NCI-H69 (cell line): ENCODE results near the gene SBF2.
"Not testable (repeated sequence)": the region's sequence is repeated elsewhere in the genome, so short reads cannot be mapped to it uniquely, and the experiment has no call there.

Source experiments
- DNase-seq: peaks from one replicate; lab custom pipeline; 2025; lab: John Stamatoyannopoulos, UW

The SBF2 gene

DNA sequence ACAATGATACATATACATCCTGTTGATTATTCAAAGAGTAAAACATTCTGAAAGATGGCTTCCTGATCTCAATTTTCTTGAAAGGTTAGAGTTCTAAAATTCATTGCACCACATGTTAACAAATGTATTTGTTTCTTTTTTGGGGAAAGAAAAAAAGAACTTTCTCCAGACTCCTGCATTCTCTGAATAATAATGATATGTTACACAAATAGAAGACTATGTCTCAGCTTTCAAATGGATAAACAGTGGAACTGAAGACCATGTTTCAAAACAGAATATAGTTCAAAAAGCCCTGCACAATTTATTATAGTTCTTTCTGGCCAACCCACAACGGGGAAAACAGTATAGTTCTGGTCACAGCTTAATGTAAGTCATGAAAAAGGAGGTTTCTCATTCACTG lies 277.0 kb downstream of the SBF2 start:
- DNase-seq, result no peak

DNA sequence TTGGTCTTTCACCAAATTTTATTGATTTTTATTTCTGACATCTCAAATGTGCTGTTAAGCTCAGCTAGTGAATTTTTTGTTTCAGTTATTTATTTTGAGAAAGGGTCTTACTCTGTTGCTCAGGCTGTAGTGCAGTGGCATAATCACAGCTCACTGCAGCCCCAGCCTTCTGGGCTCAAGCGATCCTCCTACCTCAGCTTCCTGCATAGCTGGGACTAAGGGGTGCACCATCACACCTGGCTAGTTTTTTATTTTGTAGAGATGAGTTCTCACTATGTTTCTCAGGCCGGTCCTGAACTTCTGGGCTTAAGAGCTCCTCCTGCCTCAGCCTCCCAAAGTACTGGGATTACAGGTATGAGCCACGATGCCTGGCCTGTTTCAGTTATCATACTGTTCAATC lies 282.0 kb downstream of the SBF2 start:
- DNase-seq, result no peak

DNA sequence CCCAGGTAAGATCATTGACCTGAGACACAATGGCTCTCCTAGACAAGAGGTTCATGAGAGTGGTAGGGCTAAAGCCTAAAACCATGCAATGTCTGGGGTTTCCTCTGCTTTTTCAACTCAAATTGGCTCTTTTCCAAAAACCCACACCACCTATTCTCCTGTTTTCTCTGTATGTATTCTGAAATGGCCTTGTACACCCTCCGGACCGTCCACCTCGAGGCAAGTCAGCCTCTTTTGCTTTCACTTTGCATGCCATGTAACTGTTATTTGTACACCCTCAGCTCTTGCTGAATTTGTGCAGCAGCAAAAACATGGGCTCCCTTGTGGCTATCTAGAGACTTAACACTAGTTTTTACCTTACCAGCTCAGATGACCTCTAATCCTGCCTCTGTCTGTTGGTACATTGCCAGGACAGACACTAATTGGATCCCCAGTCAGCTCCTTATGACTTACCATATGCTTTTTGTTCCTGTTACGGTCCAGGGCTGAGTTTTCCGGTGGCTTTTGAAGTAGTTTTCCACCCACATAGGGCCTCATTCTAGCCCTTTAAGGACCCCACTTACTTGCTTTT lies 288.0 kb downstream of the SBF2 start:
- DNase-seq, result peak; percentile 67

DNA sequence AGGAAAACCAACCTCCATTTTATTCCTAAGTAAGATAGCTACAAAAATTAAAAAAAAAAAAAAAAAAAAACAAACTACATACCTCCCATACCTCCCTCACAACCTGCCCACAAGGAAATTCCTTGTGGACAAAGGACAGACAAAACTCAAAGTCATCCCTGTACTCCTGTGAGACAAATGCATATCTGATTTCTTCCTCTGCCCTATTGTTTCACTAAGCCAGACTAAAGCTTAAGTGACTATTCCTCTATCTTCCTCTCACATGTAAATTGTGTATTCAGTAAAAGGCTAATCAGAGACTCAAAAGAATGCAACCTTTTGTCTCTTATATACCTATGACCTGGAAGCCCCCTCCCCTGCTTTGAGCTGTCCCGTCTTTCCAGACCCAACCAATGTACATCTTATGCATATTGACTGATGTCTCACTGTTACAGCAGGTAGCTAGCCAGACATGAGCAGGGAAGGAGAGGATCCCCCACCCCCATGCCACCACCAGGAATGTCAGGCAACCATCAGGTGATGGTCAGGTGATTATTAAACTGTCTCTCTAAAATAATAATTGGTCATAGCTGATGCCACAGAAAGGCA lies 289.4 kb downstream of the SBF2 start:
- DNase-seq, result no peak

DNA sequence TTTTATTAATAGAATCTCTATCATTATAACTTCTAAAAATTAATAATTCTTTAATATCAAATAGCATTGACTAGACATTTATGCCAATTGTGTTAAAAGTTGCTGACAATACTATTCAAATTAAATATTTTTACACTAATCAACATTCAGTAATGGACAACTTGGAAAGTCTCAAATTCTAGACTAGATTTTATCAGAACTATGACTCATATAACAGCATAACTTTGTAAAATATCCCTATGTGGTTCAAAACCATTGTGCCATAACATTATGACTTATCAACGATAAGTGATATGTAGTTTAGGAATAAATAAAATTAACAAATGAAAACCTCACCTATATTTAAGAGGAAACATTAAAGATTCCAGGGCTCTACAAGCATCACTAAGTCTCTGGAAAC lies 291.8 kb downstream of the SBF2 start:
- no peak for DNase-seq

DNA sequence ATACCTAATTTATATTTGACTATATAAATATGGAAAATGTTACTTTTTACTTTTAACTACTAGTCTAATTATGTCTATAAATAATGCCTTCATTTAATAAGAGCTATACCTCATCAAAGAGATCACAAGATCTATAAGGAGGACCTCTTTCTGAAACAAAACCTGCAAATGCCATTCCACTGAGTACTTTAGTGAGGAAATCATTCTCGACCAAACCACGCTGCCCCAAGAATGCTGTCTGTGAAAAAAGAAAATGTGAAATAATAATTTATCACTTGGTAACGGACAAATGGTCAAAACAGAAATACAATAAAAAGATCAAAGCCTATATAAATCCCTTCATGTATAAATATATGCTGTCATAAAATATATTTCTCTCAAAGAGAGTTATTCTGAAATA lies 301.7 kb downstream of the SBF2 start:
- DNase-seq, result no peak

DNA sequence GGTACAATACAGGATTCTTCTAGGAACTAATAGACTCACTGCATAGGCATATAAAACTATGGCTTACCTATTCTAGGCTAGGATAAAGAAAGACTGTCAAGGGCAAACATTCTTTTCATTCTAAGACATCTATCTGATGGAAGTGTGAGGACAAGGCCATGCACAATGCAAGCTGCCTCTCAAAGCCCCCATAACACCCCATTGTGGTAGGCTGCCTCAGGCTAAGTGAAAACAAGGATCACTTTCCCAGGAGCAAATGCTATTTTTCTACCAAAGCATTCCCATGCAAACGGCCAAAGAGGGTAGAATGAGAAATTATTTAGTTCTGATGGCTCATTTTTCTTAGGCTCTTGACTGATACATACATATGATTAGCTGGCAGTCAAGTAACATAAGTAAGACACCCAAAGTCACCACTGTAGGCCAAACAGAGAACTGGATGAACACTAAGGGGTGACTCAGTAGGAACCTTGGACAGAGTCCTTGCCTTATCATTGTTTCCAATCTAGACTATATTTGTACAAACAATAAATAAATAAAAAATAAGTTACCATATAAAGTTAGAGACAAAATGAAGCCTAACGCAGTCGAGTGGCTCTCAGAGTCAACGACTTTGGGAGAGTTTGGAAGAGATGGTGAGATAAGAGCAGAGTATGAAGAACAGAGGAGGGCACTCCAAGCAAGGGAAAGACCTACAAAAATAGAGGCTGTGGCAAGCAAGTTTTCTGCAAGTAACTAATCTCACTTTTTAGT lies 303.6 kb downstream of the SBF2 start:
- DNase-seq, result no peak

DNA sequence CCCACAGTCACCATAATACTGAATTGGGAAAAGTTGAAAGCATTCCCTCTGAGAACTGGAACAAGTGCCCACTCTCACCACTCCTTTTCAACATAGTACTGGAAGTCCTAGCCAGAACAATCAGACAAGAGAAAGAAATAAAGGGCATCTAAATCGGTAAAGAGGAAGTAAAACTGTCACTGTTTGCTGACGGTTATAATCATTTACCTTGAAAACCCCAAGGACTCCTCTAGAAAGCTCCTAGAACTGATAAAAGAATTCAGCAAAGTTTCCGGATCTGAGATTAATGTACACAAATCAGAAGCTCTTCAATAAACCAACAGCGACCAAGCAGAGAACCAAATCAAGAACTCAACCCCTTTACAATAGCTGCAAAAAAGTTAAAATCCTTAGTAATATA lies 306.7 kb downstream of the SBF2 start:
- not testable (repeated sequence) for DNase-seq

DNA sequence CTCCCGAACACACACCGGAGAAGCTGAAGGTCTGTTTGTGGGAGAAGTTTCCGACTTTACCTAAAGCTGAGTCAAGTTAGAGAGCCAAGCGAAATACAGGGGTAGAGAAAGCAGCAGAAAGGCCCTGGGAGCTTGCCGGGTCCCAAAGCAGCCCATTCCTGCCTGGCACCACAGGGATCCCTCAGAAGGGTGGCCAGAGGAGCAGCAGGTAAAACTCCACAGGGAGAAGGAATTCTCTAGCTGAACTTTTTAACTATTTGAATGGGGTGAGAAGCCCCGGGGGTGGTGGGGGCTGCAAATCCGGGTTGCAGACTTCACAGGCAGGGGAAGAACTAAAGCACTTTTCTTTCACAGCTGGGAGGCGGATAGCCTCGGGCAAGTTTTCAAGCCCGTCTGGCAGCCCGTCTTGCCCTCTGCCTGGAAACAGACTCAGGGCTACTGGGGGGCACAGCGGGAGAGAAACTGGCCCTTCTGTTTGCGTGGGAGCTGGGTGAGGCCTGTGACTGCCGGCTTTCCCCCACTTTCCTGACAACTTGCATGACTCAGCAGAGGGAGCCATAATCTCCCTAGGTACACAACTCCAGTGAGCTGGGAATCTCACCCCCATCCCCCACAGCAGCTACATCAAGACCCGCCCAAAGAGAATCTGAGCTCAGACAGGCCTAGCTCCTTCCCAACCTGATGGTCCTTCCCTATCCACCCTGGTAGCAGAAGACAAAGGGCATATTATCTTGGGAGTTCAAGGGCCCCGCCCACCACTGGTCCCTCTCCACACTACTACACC lies 311.0 kb downstream of the SBF2 start:
- peak; percentile 61 for DNase-seq

DNA sequence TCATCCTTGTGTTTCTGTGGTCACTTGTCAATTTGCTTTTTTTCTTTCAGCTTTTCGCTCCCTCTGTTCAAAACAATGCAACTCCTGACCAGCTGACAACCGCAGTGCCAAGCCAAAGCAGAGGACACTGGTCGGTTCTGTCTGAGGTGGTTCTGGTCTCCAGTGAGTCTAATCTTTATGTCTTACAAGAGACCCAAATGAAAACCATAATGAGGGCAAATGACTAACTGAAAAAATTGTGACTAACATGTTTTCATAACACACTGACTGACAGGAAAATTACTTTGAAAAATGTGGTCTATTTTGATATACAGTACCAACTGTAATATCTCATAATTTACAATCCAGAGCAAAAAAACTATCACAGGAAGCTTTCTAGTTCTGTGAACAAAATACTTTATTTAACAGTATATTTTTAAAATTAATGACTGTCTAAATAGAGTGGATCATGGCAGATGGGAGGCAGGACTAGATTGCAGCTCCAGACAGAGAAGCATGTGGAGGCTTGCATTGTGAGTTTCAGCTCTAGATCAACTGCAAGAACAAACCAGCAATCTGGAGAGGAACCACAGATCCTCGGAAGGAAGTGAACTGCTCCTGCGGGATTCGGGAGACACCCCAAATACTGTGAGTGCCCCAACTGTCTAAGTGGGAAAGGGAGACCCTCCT lies 311.8 kb downstream of the SBF2 start:
- DNase-seq, result no peak

DNA sequence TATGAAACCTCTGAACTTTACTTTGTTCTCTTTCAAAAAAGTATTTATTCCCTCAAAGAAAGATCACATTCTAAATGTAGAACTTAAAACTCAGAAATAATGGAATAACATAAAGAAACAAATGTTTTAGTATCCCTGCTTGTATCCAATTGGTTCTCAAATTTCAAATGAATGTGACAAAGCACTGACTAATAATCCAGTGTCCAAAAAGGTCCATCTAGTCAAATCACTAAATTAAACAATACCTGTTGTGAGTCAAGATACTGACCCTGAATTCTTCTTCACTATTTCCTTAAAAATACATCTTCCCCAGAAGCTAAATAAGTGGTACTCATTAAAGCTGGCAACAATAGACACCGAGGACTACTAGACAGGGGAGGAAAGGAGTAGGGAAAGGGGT lies 313.1 kb downstream of the SBF2 start:
- DNase-seq, result no peak

DNA sequence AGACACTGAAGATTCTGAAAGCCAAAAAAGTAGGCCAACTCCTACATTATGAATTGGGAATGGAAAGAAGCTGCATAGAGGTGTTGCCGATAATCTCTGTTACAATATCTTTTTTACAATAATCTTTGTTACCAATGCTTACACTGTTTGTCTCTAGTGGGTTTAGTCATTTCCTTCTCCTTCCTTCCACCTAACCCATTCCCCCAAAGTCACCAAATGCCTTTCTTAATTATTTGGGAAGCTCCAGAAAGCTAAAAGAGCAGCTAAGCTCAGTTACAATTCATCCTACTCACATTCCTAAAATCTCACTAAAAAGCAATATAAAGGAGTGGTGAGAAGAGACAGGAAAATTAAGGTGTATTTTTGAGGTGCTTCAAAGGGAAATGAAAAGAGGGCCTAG lies 316.5 kb downstream of the SBF2 start:
- DNase-seq, result no peak

DNA sequence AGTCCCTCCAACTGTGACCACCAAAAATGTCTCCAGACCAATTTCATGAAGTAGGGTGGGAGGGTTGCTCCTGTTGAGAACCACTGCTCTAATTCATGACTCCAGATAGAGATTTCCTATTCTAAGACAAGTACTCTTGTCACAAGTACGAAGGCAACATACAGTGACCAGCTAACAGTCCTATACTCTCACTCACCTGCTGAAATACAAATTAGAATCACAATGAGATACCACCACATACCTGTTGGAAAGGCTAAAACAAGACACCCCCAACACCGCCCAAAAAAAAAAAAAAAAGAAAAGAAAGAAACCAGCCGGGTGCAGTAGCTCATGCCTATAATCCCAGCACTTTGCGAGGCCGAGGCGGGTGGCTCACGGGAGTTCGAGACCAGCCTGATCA lies 319.6 kb downstream of the SBF2 start:
- DNase-seq, result no peak

DNA sequence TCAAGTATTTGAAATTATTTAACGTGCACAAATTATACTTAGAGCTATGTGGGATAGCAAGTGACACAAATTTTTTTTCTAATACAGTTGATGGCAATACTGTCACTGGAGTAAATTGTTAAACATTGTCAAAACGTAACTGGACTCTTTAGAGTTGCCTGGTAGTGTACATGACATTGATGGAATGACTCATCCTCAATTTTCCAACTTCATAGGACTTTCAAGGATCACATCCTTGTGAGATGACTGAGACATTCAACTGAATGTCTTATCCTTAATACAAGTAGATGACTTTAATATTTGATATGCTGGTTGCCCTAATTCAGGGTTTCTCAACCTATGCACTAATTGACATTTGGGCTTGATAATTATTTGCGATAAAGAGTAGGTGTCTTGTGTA lies 320.1 kb downstream of the SBF2 start:
- no peak for DNase-seq

DNA sequence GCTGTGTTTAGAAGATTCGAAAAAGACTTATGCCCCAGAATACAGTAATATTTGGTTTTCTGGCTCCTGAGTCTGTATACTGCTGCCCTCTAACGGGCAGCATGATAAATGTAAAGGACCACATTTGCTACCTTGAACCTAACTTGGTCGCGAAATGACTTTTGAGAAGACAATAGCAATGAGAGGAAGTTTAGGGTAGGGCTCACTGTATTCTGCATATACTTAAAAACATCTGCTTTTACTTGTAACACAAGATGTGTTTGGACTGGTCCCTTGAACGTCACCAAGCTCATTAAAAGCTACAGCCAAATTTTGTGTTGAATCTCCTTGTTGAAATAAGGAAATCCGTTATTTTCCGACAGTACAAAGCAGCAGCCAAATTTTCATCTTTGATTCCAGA lies 321.0 kb downstream of the SBF2 start:
- peak; percentile 74 for DNase-seq

DNA sequence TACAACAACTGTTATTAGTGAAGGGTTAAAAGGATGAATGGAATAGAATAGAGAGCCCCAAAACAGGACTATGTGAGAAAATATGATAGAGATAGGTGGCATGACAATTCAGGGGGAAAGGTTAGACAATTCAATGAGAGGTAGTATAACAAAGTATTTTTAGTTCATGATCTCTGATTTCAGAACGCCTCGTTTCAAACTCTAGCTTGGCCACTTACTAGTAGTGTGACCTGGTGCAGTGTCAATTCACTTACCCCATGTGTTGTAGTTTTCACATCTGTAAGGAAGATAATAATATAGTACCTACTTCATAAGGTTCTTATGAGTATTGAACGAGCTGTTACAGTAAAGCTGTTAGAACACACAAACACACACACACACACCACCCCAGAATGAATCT lies 322.1 kb downstream of the SBF2 start:
- no peak for DNase-seq

DNA sequence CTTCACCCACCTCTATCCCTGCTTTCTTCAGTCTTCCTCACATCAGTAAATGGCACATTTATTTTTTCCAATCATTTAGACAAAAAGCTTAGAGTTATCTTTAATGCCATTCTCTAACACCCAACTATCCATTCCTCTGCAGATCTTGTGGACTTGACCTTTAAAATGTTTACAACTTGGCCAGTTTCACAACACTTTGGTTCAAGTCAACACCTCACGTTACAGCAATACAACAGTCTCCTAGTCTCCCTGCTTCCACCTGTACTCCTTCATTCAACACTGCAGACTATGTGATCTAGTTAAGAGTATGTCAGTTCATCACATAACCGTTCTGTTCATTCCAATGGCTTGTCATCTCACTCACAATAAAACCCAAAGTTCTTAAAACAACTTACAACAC lies 325.0 kb downstream of the SBF2 start:
- no peak for DNase-seq

DNA sequence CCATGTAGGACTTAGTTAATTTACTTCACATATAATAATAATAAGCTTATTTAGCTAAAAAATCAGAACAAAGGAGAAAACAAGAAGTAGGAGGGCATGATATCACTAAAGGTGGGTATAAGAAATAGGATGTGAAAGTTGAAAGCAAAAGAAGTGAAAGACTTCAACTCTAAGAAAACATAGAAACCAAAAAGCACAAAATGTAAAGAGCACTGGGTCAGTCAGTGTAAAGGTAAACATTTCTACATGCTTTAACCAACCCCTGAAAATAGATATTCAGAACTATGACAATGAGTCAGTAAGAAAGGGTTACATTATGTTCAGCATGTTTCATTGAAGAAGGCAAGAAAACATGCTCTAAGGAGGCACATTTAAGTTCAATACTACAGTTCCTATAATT lies 331.3 kb downstream of the SBF2 start:
- DNase-seq, result no peak

DNA sequence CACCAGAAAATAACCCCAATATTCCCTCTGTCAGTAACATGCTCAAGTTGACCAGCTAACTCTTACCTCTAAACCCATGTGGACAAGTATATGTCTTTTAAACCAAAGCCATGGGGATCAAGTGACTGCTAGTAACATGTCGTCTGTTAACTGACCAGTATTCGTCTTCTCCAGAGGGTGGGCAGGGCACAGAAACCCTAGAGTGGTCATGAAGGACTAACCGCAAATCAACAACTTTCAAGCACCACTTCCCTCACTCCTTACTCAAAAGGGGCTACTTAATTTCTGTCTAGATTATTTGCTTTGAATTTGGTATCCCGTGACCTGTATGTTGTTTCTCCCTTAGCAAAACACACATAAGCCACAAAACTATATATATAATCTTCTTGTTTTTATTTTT lies 336.9 kb downstream of the SBF2 start:
- DNase-seq, result no peak

DNA sequence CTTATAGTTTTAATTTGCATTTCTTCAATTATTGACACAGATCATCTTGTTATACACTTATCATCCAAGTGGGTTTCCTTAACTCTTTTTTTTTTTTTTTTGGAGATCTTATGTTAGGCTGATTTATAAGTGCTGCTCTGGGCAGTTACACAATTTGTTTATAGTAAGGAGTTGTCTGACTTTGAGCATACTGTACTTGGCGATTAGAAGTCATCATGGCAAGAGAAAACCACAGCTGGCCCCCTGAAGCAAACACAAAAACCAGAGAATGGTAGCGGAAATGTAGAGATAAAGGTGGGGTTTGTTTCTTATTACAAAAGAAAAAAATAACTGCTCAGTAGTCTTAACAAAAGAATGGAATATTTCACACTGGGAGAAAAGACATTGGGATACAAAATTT lies 337.5 kb downstream of the SBF2 start:
- no peak for DNase-seq

DNA sequence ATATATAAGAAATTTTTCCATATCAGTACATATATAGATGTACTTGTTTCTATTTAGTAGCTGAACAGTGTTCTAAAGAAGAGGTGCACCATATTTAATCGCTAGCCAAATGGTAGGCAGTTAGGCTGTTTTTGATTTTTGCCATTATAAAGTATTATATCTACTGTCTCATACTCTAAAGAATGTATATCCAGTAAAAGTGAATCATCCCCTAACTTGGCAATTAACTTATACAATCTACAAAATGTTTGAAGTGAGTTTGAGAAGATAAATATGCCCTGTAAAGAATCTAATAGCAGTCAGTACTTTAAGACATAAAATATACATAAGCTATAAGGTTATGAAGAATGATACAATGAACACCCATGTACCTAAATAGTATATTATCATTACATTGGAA lies 338.6 kb downstream of the SBF2 start:
- DNase-seq, result no peak

DNA sequence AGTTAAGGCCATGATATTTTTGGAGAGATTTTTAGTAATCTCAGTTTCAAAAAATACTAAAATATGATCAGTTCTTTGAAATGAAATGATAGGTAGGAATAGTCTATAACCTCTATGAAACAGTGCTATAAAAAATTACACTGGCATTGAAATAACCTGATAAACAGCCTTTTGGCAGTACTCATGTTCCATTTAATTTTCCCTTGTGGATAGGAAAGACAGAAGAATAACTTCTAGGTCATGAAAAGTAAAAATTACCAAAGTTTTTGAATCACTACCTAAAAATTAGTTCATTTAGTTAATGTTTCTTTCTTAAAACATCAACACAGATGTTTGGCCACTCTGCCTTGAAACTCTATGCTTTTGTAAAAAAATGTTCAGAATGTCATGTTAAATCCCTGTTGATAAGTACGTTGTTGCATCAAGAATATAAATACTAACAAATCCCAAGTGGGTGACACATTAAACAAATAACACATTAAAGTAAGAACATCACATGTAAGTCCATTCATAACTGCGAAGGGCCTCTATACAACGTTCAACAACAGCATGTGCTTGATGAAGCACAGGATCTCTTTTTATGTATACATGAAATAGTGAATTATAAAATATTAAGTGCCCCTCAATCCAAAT lies 339.9 kb downstream of the SBF2 start:
- DNase-seq, result no peak
